IMR-90 (cell line): ENCODE data around the gene ADD2. TPM values are rescaled to one million over a fixed set of nuclear protein-coding genes. Genes with fewer than 3 reads are reported as not detected.

Source experiments
- ATAC-seq: fragments of 200-7000 bp; cut with Tn5 transposase; 2 replicates; pipeline ENCODE4 v1.9.1; 2020; ENCODE audit warnings: low read depth, mild to moderate bottlenecking, moderate library complexity
- BruUV-seq: library from RNA; stranded (reverse); fragments of 400-500 nt; replicated peaks from 2 replicates; lab custom pipeline; 2021; lab: Mats Ljungman, UMichigan
- CTCF ChIA-PET: fragments of 300-600 bp; formaldehyde crosslinking; extraction: SDS; loops from one replicate; lab custom pipeline; 2021; ENCODE audit warnings: antibody characterized with exemption; lab: Yijun Ruan, JAX
- POLR2A ChIA-PET: fragments of 300-600 bp; sonication (Branson Sonifier 250); formaldehyde crosslinking; loops from one replicate; lab custom pipeline; 2022; ENCODE audit warnings: antibody characterized with exemption; ENCODE audit not compliant: unreplicated experiment; lab: Charles Lee
- DNase-seq: peaks from one replicate; pipeline ENCODE4 v3.0.0; 2013
- H2AFZ ChIP-seq: replicated peaks from 2 replicates; pipeline ENCODE3; 2013; ENCODE audit warnings: low read length, mild to moderate bottlenecking; ENCODE audit not compliant: poor library complexity
- H2AK5ac ChIP-seq: 2 replicates; pipeline ENCODE4 v1.6.1; 2013; ENCODE audit warnings: low read depth, low read length, inconsistent platforms
- H2AK9ac ChIP-seq: replicated peaks from 2 replicates; pipeline ENCODE3; 2013; ENCODE audit warnings: mild to moderate bottlenecking, low read depth, low read length, moderate library complexity; ENCODE audit not compliant: poor library complexity
- H2BK120ac ChIP-seq: 2 replicates; pipeline ENCODE4 v1.6.1; 2013; ENCODE audit warnings: low read depth, low read length, inconsistent platforms
- H2BK15ac ChIP-seq: 3 replicates; pipeline ENCODE4 v1.6.1; 2013; ENCODE audit warnings: low read depth, low read length, inconsistent platforms
- H2BK20ac ChIP-seq: 2 replicates; pipeline ENCODE4 v1.6.1; 2013; ENCODE audit warnings: low read depth, mild to moderate bottlenecking, inconsistent platforms, low read length, moderate library complexity
- H2BK5ac ChIP-seq: 2 replicates; pipeline ENCODE4 v1.6.1; 2013; ENCODE audit warnings: mild to moderate bottlenecking, low read depth, low read length, inconsistent platforms; ENCODE audit not compliant: poor library complexity, severe bottlenecking
- H3K14ac ChIP-seq: replicated peaks from 2 replicates; pipeline ENCODE4 v1.6.1; 2013; ENCODE audit warnings: low read depth, low read length, inconsistent platforms
- H3K18ac ChIP-seq: 2 replicates; pipeline ENCODE4 v1.6.1; 2013; ENCODE audit warnings: low read depth, low read length, control low read depth
- H3K23ac ChIP-seq: 2 replicates; pipeline ENCODE4 v1.6.1; 2013; ENCODE audit warnings: low read depth, low read length, inconsistent platforms
- H3K27ac ChIP-seq: 2 replicates; pipeline ENCODE4 v1.5.1; 2013; ENCODE audit warnings: mild to moderate bottlenecking, control low read depth, low read length; ENCODE audit not compliant: insufficient read depth
- H3K27me3 ChIP-seq: 2 replicates; pipeline ENCODE4 v1.6.1; 2013; ENCODE audit warnings: low read length; ENCODE audit not compliant: control insufficient read depth, insufficient read depth
- H3K36me3 ChIP-seq: 2 replicates; pipeline ENCODE4 v1.6.1; 2013; ENCODE audit warnings: low read length, mixed read lengths; ENCODE audit not compliant: control insufficient read depth, insufficient read depth
- H3K4ac ChIP-seq: 2 replicates; pipeline ENCODE4 v1.6.1; 2013; ENCODE audit warnings: low read depth, low read length, inconsistent platforms
- H3K4me1 ChIP-seq: 2 replicates; pipeline ENCODE4 v1.6.1; 2013; ENCODE audit warnings: low read length, mixed read lengths; ENCODE audit not compliant: control insufficient read depth, insufficient read depth
- H3K4me2 ChIP-seq: 2 replicates; pipeline ENCODE4 v1.6.1; 2013; ENCODE audit warnings: low read depth, mild to moderate bottlenecking, control low read depth, low read length, moderate library complexity
- H3K4me3 ChIP-seq: 2 replicates; pipeline ENCODE4 v1.5.1; 2013; ENCODE audit warnings: low read depth, mild to moderate bottlenecking, control low read depth, low read length, moderate library complexity; ENCODE audit not compliant: insufficient read depth
- H3K56ac ChIP-seq: 2 replicates; pipeline ENCODE4 v1.6.1; 2013; ENCODE audit warnings: low read length, inconsistent platforms; ENCODE audit not compliant: insufficient read depth; ENCODE audit errors: extremely low read depth
- H3K79me1 ChIP-seq, 2 experiments: 2 replicates each; pipeline ENCODE4 v1.6.1; 2013; ENCODE audit warnings: low read length in 2 of 2, inconsistent platforms in 1 of 2, low read depth in 1 of 2
- H3K9ac ChIP-seq: 2 replicates; pipeline ENCODE4 v1.6.1; 2013; ENCODE audit warnings: low read depth, low read length, control low read depth
- H3K9me1 ChIP-seq: 2 replicates; pipeline ENCODE4 v1.6.1; 2013; ENCODE audit warnings: low read length, inconsistent platforms; ENCODE audit not compliant: insufficient read depth
- H3K9me3 ChIP-seq: 2 replicates; pipeline ENCODE4 v1.6.1; 2013; ENCODE audit warnings: low read length; ENCODE audit not compliant: control insufficient read depth, insufficient read depth
- H4K20me1 ChIP-seq: 2 replicates; pipeline ENCODE4 v1.6.1; 2013; ENCODE audit warnings: low read length, inconsistent platforms; ENCODE audit not compliant: insufficient read depth
- H4K5ac ChIP-seq: 2 replicates; pipeline ENCODE4 v1.6.1; 2013; ENCODE audit warnings: mild to moderate bottlenecking, low read depth, low read length, control low read depth
- H4K8ac ChIP-seq, 2 experiments: 2 replicates each; pipeline ENCODE4 v1.6.1; 2013; ENCODE audit warnings: low read depth in 2 of 2, low read length in 2 of 2, control low read depth in 1 of 2, inconsistent platforms in 1 of 2
- H4K91ac ChIP-seq: 2 replicates; pipeline ENCODE4 v1.6.1; 2013; ENCODE audit warnings: low read depth, low read length, inconsistent platforms; ENCODE audit not compliant: insufficient read depth
- BHLHE40 ChIP-seq: fragments of 150-350 bp; IDR thresholded peaks from 2 replicates; pipeline ENCODE4 v1.6.1; 2016; ENCODE audit warnings: mild to moderate bottlenecking, low read depth, low read length
- CHD1 ChIP-seq: IDR thresholded peaks from 2 replicates; pipeline ENCODE4 v1.6.1; 2012; ENCODE audit warnings: low read depth, low read length, improper control_type of control experiment
- MAZ ChIP-seq: IDR thresholded peaks from 2 replicates; pipeline ENCODE4 v1.6.1; 2012; ENCODE audit warnings: low read depth, mild to moderate bottlenecking, low read length, improper control_type of control experiment, moderate library complexity, borderline replicate concordance
- RAD21 ChIP-seq: IDR thresholded peaks from 2 replicates; pipeline ENCODE4 v1.6.1; 2012; ENCODE audit warnings: low read length, improper control_type of control experiment
- SMC3 ChIP-seq: fragments of 150-350 bp; IDR thresholded peaks from 2 replicates; pipeline ENCODE4 v1.6.1; 2016; ENCODE audit warnings: low read depth, mild to moderate bottlenecking, antibody characterized with exemption, low read length, moderate library complexity
- WGBS, 2 experiments: methylation state at CpG; one replicate each; pipeline versions ENCODE4 v1.1.5 to v1.1.7; 2013; ENCODE audit warnings: missing lambda C conversion rate in 2 of 2; ENCODE audit not compliant: insufficient read length in 1 of 2; ENCODE audit errors: extremely low coverage in 2 of 2; 5-methylcytosine and 5-hydroxymethylcytosine counted together
- dilution Hi-C: fragments of 300-500 bp; cut with HindIII; formaldehyde crosslinking; loops from one replicate; pipeline ENCODE4 v1.14.3; 2018; ENCODE audit warnings: low sequenced_read_pairs; ENCODE audit not compliant: unreplicated experiment
- in situ Hi-C: fragments of 300-500 bp; cut with MboI; formaldehyde crosslinking; loops from 3 replicates; pipeline ENCODE4 v1.14.3; 2019; ENCODE audit warnings: low sequenced_read_pairs, inconsistent platforms, mixed read lengths
- intact Hi-C: fragments of 100-400 bp; cut with micrococcal nuclease; formaldehyde crosslinking; loops from 2 replicates; pipeline ENCODE4 v1.10.0; 2022
- polyA plus RNA-seq, 3 experiments: library from polyadenylated mRNA; depleted of rRNA; stranded (reverse); fragments of >200 nt; gene quantifications; 2 replicates each; pipeline ENCODE4 v1.2.3, GENCODE V29; 2012; ENCODE audit warnings: low replicate concordance in 1 of 3
- total RNA-seq: library from RNA; depleted of rRNA; stranded (reverse); fragments of >200 nt; gene quantifications from 2 replicates; pipeline ENCODE4 v1.2.3, GENCODE V29; 2012
- TF ChIP-seq, protein P1 (sequence below): fragments of 150-350 bp; IDR thresholded peaks from 2 replicates; pipeline ENCODE4 v1.6.1; 2017; ENCODE audit warnings: mild to moderate bottlenecking, antibody characterized with exemption, low read length, low read depth
- TF ChIP-seq, protein P2 (sequence below): conservative IDR thresholded peaks from 2 replicates; pipeline ENCODE4 v1.5.1; 2012; ENCODE audit warnings: mild to moderate bottlenecking, low read depth, low read length, improper control_type of control experiment

ADD2 gene
- total and polyA plus RNA-seq, 2 of the 4 experiments (the other 2 are of a cell fraction): not detected

- ATAC-seq (no peak), DNase-seq (no peak)
- Histone ChIP-seq H4K8ac (no peak overlapping the region), H3K56ac (no peak overlapping the region), H4K20me1 (no peaks in the 10 kb centered on the region), H2BK20ac (no peak overlapping the region), H4K91ac (no peak overlapping the region), H3K9me1 (no peaks in the 10 kb centered on the region), H2AK5ac (no peak overlapping the region), H3K4me1 (no peaks in the 10 kb centered on the region), H2AK9ac (no peak overlapping the region), H3K14ac (no peak overlapping the region), H3K79me1 (no peaks in the 10 kb centered on the region), H2BK15ac (no peak overlapping the region), H3K27ac (no peak overlapping the region), H3K4ac (no peak overlapping the region), H3K36me3 (no peaks in the 10 kb centered on the region), H2BK120ac (no peak overlapping the region), H3K4me2 (no peak overlapping the region), H3K9ac (no peak overlapping the region), H3K18ac (no peak overlapping the region), H2AFZ (no peak overlapping the region), H3K23ac (no peak overlapping the region), H3K9me3 (no peaks in the 10 kb centered on the region), H3K4me3 (no peak overlapping the region), H2BK5ac (no peak overlapping the region), H3K27me3 (peaks cover 9% of the 10 kb centered on the region), H4K5ac (no peak overlapping the region)
- CTCF ChIA-PET: no interaction called here
- no TSS peak for BruUV-seq
- in situ Hi-C loops: no loop called here
- dilution Hi-C loops: no loop called here
- POLR2A ChIA-PET: interaction anchor here (0.7 kb wide), 1 partner anchor 12 kb away, joined by 3 read pairs; no protein-coding TSS in a partner anchor
- TF ChIP-seq, protein P1, sequence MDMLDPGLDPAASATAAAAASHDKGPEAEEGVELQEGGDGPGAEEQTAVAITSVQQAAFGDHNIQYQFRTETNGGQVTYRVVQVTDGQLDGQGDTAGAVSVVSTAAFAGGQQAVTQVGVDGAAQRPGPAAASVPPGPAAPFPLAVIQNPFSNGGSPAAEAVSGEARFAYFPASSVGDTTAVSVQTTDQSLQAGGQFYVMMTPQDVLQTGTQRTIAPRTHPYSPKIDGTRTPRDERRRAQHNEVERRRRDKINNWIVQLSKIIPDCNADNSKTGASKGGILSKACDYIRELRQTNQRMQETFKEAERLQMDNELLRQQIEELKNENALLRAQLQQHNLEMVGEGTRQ: no peak
- TF ChIP-seq SMC3: no peak
- no peak for TF ChIP-seq BHLHE40
- TF ChIP-seq, protein P2, sequence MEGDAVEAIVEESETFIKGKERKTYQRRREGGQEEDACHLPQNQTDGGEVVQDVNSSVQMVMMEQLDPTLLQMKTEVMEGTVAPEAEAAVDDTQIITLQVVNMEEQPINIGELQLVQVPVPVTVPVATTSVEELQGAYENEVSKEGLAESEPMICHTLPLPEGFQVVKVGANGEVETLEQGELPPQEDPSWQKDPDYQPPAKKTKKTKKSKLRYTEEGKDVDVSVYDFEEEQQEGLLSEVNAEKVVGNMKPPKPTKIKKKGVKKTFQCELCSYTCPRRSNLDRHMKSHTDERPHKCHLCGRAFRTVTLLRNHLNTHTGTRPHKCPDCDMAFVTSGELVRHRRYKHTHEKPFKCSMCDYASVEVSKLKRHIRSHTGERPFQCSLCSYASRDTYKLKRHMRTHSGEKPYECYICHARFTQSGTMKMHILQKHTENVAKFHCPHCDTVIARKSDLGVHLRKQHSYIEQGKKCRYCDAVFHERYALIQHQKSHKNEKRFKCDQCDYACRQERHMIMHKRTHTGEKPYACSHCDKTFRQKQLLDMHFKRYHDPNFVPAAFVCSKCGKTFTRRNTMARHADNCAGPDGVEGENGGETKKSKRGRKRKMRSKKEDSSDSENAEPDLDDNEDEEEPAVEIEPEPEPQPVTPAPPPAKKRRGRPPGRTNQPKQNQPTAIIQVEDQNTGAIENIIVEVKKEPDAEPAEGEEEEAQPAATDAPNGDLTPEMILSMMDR: no peak
- TF ChIP-seq RAD21: no peak
- TF ChIP-seq MAZ: no peak
- no peak for TF ChIP-seq CHD1
- no CpG with 5 or more reads among the region's 5 CpGs for WGBS, 2 experiments
- intact Hi-C loops: no loop called here
Measured at GRCh38 chr2:70688427-70688826, 79.6 kb downstream of the ADD2 start.
